ENCODE measurements around the gene TBX22.

DNA sequence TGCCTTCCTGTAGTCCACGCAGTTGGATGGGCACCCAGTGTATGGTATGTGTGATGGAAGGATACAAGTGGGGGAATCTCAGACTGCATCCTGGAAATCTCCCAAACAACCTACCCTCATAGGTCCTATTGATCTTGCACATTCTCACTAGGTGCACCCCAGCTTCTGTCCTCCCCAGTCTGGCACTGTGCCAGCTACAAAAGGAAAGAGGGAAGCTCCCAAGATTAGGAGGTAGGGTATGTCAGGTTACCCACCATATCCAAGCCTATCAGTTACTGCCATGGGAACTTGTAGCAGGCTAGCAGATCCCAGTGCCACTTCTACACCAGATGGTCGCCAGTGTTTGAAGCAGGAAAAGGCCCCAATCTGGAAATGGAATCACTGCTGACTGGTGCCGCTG, 11.6 kb downstream of the TBX22 start:
- TF ChIP-seq SUZ12 (IDR thresholded peaks at IDR 0.05) = no peak
- TF ChIP-seq FOXA1 (IDR thresholded peaks at IDR 0.05) = no peak
- TF ChIP-seq, protein P1, sequence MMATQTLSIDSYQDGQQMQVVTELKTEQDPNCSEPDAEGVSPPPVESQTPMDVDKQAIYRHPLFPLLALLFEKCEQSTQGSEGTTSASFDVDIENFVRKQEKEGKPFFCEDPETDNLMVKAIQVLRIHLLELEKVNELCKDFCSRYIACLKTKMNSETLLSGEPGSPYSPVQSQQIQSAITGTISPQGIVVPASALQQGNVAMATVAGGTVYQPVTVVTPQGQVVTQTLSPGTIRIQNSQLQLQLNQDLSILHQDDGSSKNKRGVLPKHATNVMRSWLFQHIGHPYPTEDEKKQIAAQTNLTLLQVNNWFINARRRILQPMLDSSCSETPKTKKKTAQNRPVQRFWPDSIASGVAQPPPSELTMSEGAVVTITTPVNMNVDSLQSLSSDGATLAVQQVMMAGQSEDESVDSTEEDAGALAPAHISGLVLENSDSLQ (IDR thresholded peaks at IDR 0.05) = no peak
- no peak for TF ChIP-seq TARDBP (IDR thresholded peaks at IDR 0.05)
- TF ChIP-seq BHLHE40 (IDR thresholded peaks at IDR 0.05; ENCODE audit: borderline replicate concordance) = no peak
- no peak for TF ChIP-seq SP1 (IDR thresholded peaks at IDR 0.05)
- no peak for TF ChIP-seq NFRKB (IDR thresholded peaks at IDR 0.05)
- no peak for TF ChIP-seq LEF1 (IDR thresholded peaks at IDR 0.05; ENCODE audit: borderline replicate concordance)
- TF ChIP-seq ELF4 (IDR thresholded peaks at IDR 0.05) = no peak
- TF ChIP-seq ZNF384 (IDR thresholded peaks at IDR 0.05) = no peak
- no peak for TF ChIP-seq FOXM1 (IDR thresholded peaks at IDR 0.05; ENCODE audit: borderline replicate concordance)
- TF ChIP-seq FOXK2 (IDR thresholded peaks at IDR 0.05) = no peak
- TF ChIP-seq HDGF (IDR thresholded peaks at IDR 0.05; ENCODE audit: borderline replicate concordance) = no peak
